Fibroblast of mammary gland (primary cell): ENCODE data around the gene MGMT.
A peak's percentile ranks its signal among the peaks of the same experiment; 100 is the strongest.

ENCODE experiments used
- DNase-seq: peaks from one replicate; pipeline ENCODE4 v3.0.0-alpha.2; 2010; ENCODE audit warnings: low read depth
- H3K4me3 ChIP-seq: 2 replicates; pipeline ENCODE4 v1.5.1; 2011; ENCODE audit warnings: low read depth, mild to moderate bottlenecking, low read length, moderate library complexity; ENCODE audit not compliant: control insufficient read depth
- TF ChIP-seq, protein P1 (sequence below): conservative IDR thresholded peaks from 2 replicates; pipeline ENCODE4 v1.5.1; 2011; ENCODE audit warnings: low read depth, low read length, inconsistent platforms; ENCODE audit not compliant: control insufficient read depth, insufficient read depth

The MGMT gene

DNA sequence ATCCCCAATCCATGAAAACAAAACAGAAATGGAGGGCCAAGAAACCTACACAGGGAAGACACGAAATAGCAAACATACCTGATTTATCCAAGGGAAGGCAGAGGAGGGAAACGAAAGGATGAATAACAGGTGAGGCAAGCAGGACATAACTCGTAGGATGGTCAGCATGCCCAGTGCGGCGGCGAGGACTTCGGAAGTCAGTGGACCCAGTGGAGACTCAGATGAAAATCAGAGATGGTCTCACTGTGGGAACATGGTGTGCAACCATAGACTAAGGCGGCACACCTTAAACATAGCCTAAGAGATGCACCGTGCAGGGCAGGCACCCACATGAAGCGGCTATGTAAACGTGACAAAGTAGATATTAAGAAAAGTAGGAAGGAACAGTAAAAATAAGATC, 157.5 kb downstream of the MGMT start:
- no peak for DNase-seq
- TF ChIP-seq, protein P1, sequence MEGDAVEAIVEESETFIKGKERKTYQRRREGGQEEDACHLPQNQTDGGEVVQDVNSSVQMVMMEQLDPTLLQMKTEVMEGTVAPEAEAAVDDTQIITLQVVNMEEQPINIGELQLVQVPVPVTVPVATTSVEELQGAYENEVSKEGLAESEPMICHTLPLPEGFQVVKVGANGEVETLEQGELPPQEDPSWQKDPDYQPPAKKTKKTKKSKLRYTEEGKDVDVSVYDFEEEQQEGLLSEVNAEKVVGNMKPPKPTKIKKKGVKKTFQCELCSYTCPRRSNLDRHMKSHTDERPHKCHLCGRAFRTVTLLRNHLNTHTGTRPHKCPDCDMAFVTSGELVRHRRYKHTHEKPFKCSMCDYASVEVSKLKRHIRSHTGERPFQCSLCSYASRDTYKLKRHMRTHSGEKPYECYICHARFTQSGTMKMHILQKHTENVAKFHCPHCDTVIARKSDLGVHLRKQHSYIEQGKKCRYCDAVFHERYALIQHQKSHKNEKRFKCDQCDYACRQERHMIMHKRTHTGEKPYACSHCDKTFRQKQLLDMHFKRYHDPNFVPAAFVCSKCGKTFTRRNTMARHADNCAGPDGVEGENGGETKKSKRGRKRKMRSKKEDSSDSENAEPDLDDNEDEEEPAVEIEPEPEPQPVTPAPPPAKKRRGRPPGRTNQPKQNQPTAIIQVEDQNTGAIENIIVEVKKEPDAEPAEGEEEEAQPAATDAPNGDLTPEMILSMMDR: no peak
- no peak overlapping the region for H3K4me3 ChIP-seq

- H3K4me3 ChIP-seq: no peak overlapping the region
- TF ChIP-seq, protein P1: no peak
- DNase-seq: no peak
Measured at GRCh38 chr10:129626309-129626708, 159.3 kb downstream of the MGMT start.

GRCh38 chr10:129626796-129627435, 159.9 kb downstream of the MGMT start:
- TF ChIP-seq, protein P1: no peak
- peak; percentile 19 for DNase-seq
- no peak overlapping the region for H3K4me3 ChIP-seq

GRCh38 chr10:129627442-129627841, 160.4 kb downstream of the MGMT start:
- TF ChIP-seq, protein P1: no peak
- H3K4me3 ChIP-seq: no peak overlapping the region
- DNase-seq: no peak

DNA sequence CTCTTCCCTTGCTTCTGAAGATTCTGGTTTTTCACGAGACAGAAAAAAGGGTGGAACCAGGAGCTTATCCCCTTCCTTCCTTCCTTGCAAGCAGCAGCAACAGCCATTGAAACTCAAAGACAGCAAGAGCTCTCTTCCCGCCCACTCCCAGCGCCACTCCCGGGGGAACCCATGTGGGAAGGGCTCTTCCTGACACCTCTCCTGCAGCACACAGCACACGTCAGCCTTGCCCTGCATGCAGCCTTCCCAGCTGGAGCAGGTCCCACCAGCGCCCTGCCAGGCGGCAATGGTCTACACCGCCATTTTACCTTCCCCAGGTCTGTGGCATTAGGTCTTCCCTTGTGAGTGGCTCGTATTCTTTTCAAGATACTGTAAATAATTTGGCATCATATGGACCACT, 161.8 kb downstream of the MGMT start:
- TF ChIP-seq, protein P1: no peak
- no peak overlapping the region for H3K4me3 ChIP-seq
- DNase-seq: no peak

DNA sequence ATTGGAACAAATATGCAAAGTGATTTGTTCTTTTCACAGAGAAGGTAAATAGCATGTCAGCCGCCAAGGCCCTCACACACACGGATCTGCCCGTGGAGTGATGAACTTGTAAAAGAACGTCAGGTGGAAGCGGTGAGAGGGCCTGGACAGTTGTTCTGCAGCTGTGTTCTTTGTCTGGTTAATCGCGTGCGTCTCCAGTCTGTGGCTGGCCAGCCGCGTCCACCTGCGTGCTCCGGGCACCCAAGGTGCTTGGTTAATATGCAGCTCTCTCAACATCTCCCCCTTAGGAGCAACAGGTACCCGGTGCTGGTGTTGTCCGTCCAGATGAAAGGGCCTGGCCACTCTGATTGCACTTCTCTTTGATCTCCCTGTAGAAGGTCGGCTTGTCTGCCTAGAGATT, 162.9 kb downstream of the MGMT start:
- DNase-seq: no peak
- no peak overlapping the region for H3K4me3 ChIP-seq
- TF ChIP-seq, protein P1: no peak

GRCh38 chr10:129631006-129631405, 164.0 kb downstream of the MGMT start:
- no peak for DNase-seq
- TF ChIP-seq, protein P1: no peak
- H3K4me3 ChIP-seq: no peak overlapping the region
